Activated naive CD8-positive, alpha-beta T cell (primary cell): Measurements from ENCODE around the gene CENPV.
"Not testable (repeated sequence)": the region's sequence is repeated elsewhere in the genome, so short reads cannot be mapped to it uniquely, and the experiment has no call there.

Experiments used
- H3K27ac Mint-ChIP-seq: one replicate; pipeline ENCODE4 v1.8.0; 2021; ENCODE audit warnings: mixed read lengths
- H3K27me3 Mint-ChIP-seq: one replicate; pipeline ENCODE4 v1.8.0; 2021; ENCODE audit warnings: mixed read lengths
- H3K36me3 Mint-ChIP-seq: one replicate; pipeline ENCODE4 v1.8.0; 2021; ENCODE audit warnings: mixed read lengths
- H3K4me1 Mint-ChIP-seq: one replicate; pipeline ENCODE4 v1.8.0; 2021; ENCODE audit warnings: low read depth, mixed read lengths
- H3K4me3 Mint-ChIP-seq: one replicate; pipeline ENCODE4 v1.8.0; 2021; ENCODE audit warnings: mild to moderate bottlenecking, mixed read lengths
- H3K9me3 Mint-ChIP-seq: one replicate; pipeline ENCODE4 v1.8.0; 2021; ENCODE audit warnings: low read depth, mixed read lengths

CENPV gene

GRCh38 chr17:16343569-16343968, 9.7 kb downstream of the CENPV start:
- H3K27ac Mint-ChIP-seq = no peak overlapping the region

GRCh38 chr17:16342979-16343378, 10.3 kb downstream of the CENPV start:
- H3K27me3 Mint-ChIP-seq = no peaks in the 10 kb centered on the region
- no peak overlapping the region for H3K27ac Mint-ChIP-seq
- H3K4me3 Mint-ChIP-seq = no peak overlapping the region
- no peaks in the 10 kb centered on the region for H3K4me1 Mint-ChIP-seq
- no peaks in the 10 kb centered on the region for H3K9me3 Mint-ChIP-seq
- H3K36me3 Mint-ChIP-seq = peaks cover 7% of the 10 kb centered on the region

More at GRCh38 chr17:16343569-16343968, 9.7 kb downstream of the CENPV start:
- no peaks in the 10 kb centered on the region for H3K27me3 Mint-ChIP-seq
- no peak overlapping the region for H3K4me3 Mint-ChIP-seq
- no peaks in the 10 kb centered on the region for H3K9me3 Mint-ChIP-seq
- no peaks in the 10 kb centered on the region for H3K4me1 Mint-ChIP-seq
- peaks cover 5% of the 10 kb centered on the region for H3K36me3 Mint-ChIP-seq

- Mint-ChIP-seq H3K27me3 (no peaks in the 10 kb centered on the region), H3K27ac (no peak overlapping the region), H3K4me3 (no peak overlapping the region), H3K4me1 (no peaks in the 10 kb centered on the region), H3K9me3 (no peaks in the 10 kb centered on the region), H3K36me3 (peaks cover 4% of the 10 kb centered on the region)
Measured at GRCh38 chr17:16339959-16340358, 13.3 kb downstream of the CENPV start.

- no peaks in the 10 kb centered on the region for H3K9me3 Mint-ChIP-seq
Measured at GRCh38 chr17:16339402-16339801, 13.9 kb downstream of the CENPV start.

GRCh38 chr17:16338391-16338790, 14.9 kb downstream of the CENPV start:
- no peaks in the 10 kb centered on the region for H3K9me3 Mint-ChIP-seq
- H3K36me3 Mint-ChIP-seq = peaks cover 2% of the 10 kb centered on the region
- no peak overlapping the region for H3K4me3 Mint-ChIP-seq
- H3K27me3 Mint-ChIP-seq = no peaks in the 10 kb centered on the region
- H3K4me1 Mint-ChIP-seq = no peaks in the 10 kb centered on the region
- no peak overlapping the region for H3K27ac Mint-ChIP-seq

More at GRCh38 chr17:16339402-16339801, 13.9 kb downstream of the CENPV start:
- Mint-ChIP-seq H3K27me3 (no peaks in the 10 kb centered on the region), H3K36me3 (peaks cover 4% of the 10 kb centered on the region), H3K4me3 (no peak overlapping the region), H3K27ac (no peak overlapping the region), H3K4me1 (no peaks in the 10 kb centered on the region)

GRCh38 chr17:16329519-16330271, 23.6 kb downstream of the CENPV start:
- H3K27ac Mint-ChIP-seq = no peak overlapping the region
- H3K9me3 Mint-ChIP-seq = no peaks in the 10 kb centered on the region
- H3K4me1 Mint-ChIP-seq = no peaks in the 10 kb centered on the region
- peaks cover 9% of the 10 kb centered on the region for H3K36me3 Mint-ChIP-seq
- no peak overlapping the region for H3K4me3 Mint-ChIP-seq
- no peaks in the 10 kb centered on the region for H3K27me3 Mint-ChIP-seq

GRCh38 chr17:16328997-16329396, 24.3 kb downstream of the CENPV start:
- Mint-ChIP-seq H3K27ac (no peak overlapping the region), H3K4me3 (no peak overlapping the region), H3K36me3 (peaks cover 9% of the 10 kb centered on the region), H3K9me3 (no peaks in the 10 kb centered on the region), H3K4me1 (no peaks in the 10 kb centered on the region), H3K27me3 (no peaks in the 10 kb centered on the region)

GRCh38 chr17:16327018-16327417, 26.3 kb downstream of the CENPV start:
- no peak overlapping the region for H3K27ac Mint-ChIP-seq
- no peaks in the 10 kb centered on the region for H3K4me1 Mint-ChIP-seq
- H3K4me3 Mint-ChIP-seq = no peak overlapping the region
- no peaks in the 10 kb centered on the region for H3K9me3 Mint-ChIP-seq
- peaks cover 13% of the 10 kb centered on the region for H3K36me3 Mint-ChIP-seq
- H3K27me3 Mint-ChIP-seq = no peaks in the 10 kb centered on the region

- no peak overlapping the region for H3K27ac Mint-ChIP-seq
- no peaks in the 10 kb centered on the region for H3K27me3 Mint-ChIP-seq
- no peaks in the 10 kb centered on the region for H3K4me1 Mint-ChIP-seq
- no peaks in the 10 kb centered on the region for H3K9me3 Mint-ChIP-seq
- H3K36me3 Mint-ChIP-seq = peaks cover 13% of the 10 kb centered on the region
- no peak overlapping the region for H3K4me3 Mint-ChIP-seq
Measured at GRCh38 chr17:16325964-16326363, 27.3 kb downstream of the CENPV start.

- Mint-ChIP-seq H3K27ac (no peak overlapping the region), H3K4me3 (no peak overlapping the region), H3K27me3 (no peaks in the 10 kb centered on the region), H3K4me1 (no peaks in the 10 kb centered on the region), H3K9me3 (no peaks in the 10 kb centered on the region), H3K36me3 (peaks cover 10% of the 10 kb centered on the region)
Measured at GRCh38 chr17:16322636-16323035, 30.6 kb downstream of the CENPV start.

- Mint-ChIP-seq H3K27me3 (no peaks in the 10 kb centered on the region), H3K4me3 (no peak overlapping the region), H3K4me1 (no peaks in the 10 kb centered on the region), H3K9me3 (no peaks in the 10 kb centered on the region), H3K36me3 (peaks cover 5% of the 10 kb centered on the region), H3K27ac (no peak overlapping the region)
Measured at GRCh38 chr17:16319969-16320368, 33.3 kb downstream of the CENPV start.

- peaks cover 6% of the 10 kb centered on the region for H3K36me3 Mint-ChIP-seq
- no peak overlapping the region for H3K27ac Mint-ChIP-seq
- peaks cover 19% of the 10 kb centered on the region for H3K4me1 Mint-ChIP-seq
- no peak overlapping the region for H3K4me3 Mint-ChIP-seq
- H3K27me3 Mint-ChIP-seq = no peaks in the 10 kb centered on the region
- H3K9me3 Mint-ChIP-seq = no peaks in the 10 kb centered on the region
Measured at GRCh38 chr17:16314859-16315258, 38.4 kb downstream of the CENPV start.

- peaks cover 6% of the 10 kb centered on the region for H3K36me3 Mint-ChIP-seq
- no peak overlapping the region for H3K27ac Mint-ChIP-seq
- no peaks in the 10 kb centered on the region for H3K9me3 Mint-ChIP-seq
- no peaks in the 10 kb centered on the region for H3K27me3 Mint-ChIP-seq
- H3K4me3 Mint-ChIP-seq = no peak overlapping the region
- H3K4me1 Mint-ChIP-seq = peaks cover 19% of the 10 kb centered on the region
Measured at GRCh38 chr17:16314189-16314588, 39.1 kb downstream of the CENPV start.

- Mint-ChIP-seq H3K27me3 (no peaks in the 10 kb centered on the region), H3K9me3 (no peaks in the 10 kb centered on the region), H3K36me3 (peaks cover 10% of the 10 kb centered on the region), H3K4me3 (no peak overlapping the region), H3K27ac (no peak overlapping the region), H3K4me1 (peaks cover 19% of the 10 kb centered on the region)
Measured at GRCh38 chr17:16313139-16314090, 39.9 kb downstream of the CENPV start.

GRCh38 chr17:16312061-16312460, 41.2 kb downstream of the CENPV start:
- not testable (repeated sequence) for H3K4me3 Mint-ChIP-seq, H3K27ac Mint-ChIP-seq, H3K36me3 Mint-ChIP-seq, H3K9me3 Mint-ChIP-seq, H3K27me3 Mint-ChIP-seq
- peaks cover 19% of the 10 kb centered on the region for H3K4me1 Mint-ChIP-seq
